CD4-positive, alpha-beta T cell (primary cell): ENCODE measurements around the gene DSCAML1. TPM values are rescaled to one million over a fixed set of nuclear protein-coding genes. Genes with fewer than 3 reads are reported as not detected.

Experiments used
- ATAC-seq: fragments of 200-7000 bp; cut with Tn5 transposase; one replicate; pipeline ENCODE4 v1.10.0; 2022; ENCODE audit warnings: mild to moderate bottlenecking; ENCODE audit not compliant: poor library complexity
- CTCF ChIA-PET: fragments of 350-600 bp; sonication (Branson Sonifier 250); formaldehyde crosslinking; loops from one replicate; lab custom pipeline; 2021; ENCODE audit warnings: antibody characterized with exemption, inconsistent platforms; lab: Charles Lee
- POLR2A ChIA-PET: fragments of 350-600 bp; sonication (Branson Sonifier 250); formaldehyde crosslinking; loops from one replicate; lab custom pipeline; 2021; ENCODE audit warnings: antibody characterized with exemption, inconsistent platforms; lab: Charles Lee
- DNase-seq, 14 experiments: peaks; one replicate each; pipeline ENCODE4 v3.0.0-alpha.2; 2013 to 2020; ENCODE audit warnings: mixed read lengths in 2 of 14
- H3K27ac ChIP-seq, 2 donors: one replicate each; pipeline versions ENCODE4 v1.5.1 to v1.7.0; 2013; ENCODE audit warnings: low read length in 2 of 2, low read depth in 1 of 2, mild to moderate bottlenecking in 1 of 2
- H3K27me3 ChIP-seq, 2 experiments: 1 replicate in 1 of 2; 2 replicates in 1 of 2; pipeline versions ENCODE4 v1.6.1 to v1.7.0; 2013; ENCODE audit warnings: low read length in 2 of 2, control low read depth in 1 of 2, mild to moderate bottlenecking in 1 of 2, moderate library complexity in 1 of 2; ENCODE audit not compliant: insufficient read depth in 2 of 2, control insufficient read depth in 1 of 2
- H3K36me3 ChIP-seq: one replicate; pipeline ENCODE4 v1.6.1; 2013; ENCODE audit warnings: low read length, control low read depth; ENCODE audit not compliant: insufficient read depth
- H3K4me1 ChIP-seq: one replicate; pipeline ENCODE4 v1.6.1; 2013; ENCODE audit warnings: low read length, control low read depth; ENCODE audit not compliant: insufficient read depth
- H3K4me3 ChIP-seq: one replicate; pipeline ENCODE4 v1.5.1; 2013; ENCODE audit warnings: mild to moderate bottlenecking, low read length, moderate library complexity
- H3K9me3 ChIP-seq, 2 experiments: 1 replicate in 1 of 2; 2 replicates in 1 of 2; pipeline versions ENCODE4 v1.6.1 to v1.7.0; 2013; ENCODE audit warnings: low read length in 2 of 2, mild to moderate bottlenecking in 2 of 2, control low read depth in 1 of 2, moderate library complexity in 1 of 2; ENCODE audit not compliant: control insufficient read depth in 1 of 2, insufficient read depth in 1 of 2
- H3K27ac Mint-ChIP-seq: one replicate; pipeline ENCODE4 v1.8.0; 2020; ENCODE audit warnings: mixed read lengths
- H3K27me3 Mint-ChIP-seq: one replicate; pipeline ENCODE4 v1.8.0; 2021; ENCODE audit warnings: mixed read lengths
- H3K36me3 Mint-ChIP-seq: one replicate; pipeline ENCODE4 v1.8.0; 2021; ENCODE audit warnings: low read depth, mixed read lengths
- H3K4me1 Mint-ChIP-seq: one replicate; pipeline ENCODE4 v1.8.0; 2021; ENCODE audit warnings: low read depth, mixed read lengths
- H3K4me3 Mint-ChIP-seq: one replicate; pipeline ENCODE4 v1.8.0; 2020; ENCODE audit warnings: mild to moderate bottlenecking, mixed read lengths
- H3K9me3 Mint-ChIP-seq: one replicate; pipeline ENCODE4 v1.8.0; 2020; ENCODE audit warnings: mixed read lengths
- intact Hi-C, 2 experiments: fragments of 100-400 bp; cut with DNase I in 1 of 2; cut with micrococcal nuclease in 1 of 2; formaldehyde crosslinking; loops; one replicate each; pipeline versions ENCODE4 v1.15.1 to v1.9.0; 2023 to 2025; cut with DNase I, micrococcal nuclease
- total RNA-seq, 174 experiments: library from RNA in 2 of 174; stranded (reverse) in 2 of 174; gene quantifications; one replicate each; pipeline ENCODE4 v1.2.3 and lab custom pipeline; 2021 to 2026
- TF ChIP-seq, protein P1 (sequence below): fragments of 200-600 bp; IDR thresholded peaks from one replicate; pipeline ENCODE4 v1.8.0; 2022; ENCODE audit warnings: antibody characterized with exemption, mild to moderate bottlenecking

Gene DSCAML1
- total RNA-seq, 2 experiments from 2014 or later: 0.22 to 0.61 TPM

DNA sequence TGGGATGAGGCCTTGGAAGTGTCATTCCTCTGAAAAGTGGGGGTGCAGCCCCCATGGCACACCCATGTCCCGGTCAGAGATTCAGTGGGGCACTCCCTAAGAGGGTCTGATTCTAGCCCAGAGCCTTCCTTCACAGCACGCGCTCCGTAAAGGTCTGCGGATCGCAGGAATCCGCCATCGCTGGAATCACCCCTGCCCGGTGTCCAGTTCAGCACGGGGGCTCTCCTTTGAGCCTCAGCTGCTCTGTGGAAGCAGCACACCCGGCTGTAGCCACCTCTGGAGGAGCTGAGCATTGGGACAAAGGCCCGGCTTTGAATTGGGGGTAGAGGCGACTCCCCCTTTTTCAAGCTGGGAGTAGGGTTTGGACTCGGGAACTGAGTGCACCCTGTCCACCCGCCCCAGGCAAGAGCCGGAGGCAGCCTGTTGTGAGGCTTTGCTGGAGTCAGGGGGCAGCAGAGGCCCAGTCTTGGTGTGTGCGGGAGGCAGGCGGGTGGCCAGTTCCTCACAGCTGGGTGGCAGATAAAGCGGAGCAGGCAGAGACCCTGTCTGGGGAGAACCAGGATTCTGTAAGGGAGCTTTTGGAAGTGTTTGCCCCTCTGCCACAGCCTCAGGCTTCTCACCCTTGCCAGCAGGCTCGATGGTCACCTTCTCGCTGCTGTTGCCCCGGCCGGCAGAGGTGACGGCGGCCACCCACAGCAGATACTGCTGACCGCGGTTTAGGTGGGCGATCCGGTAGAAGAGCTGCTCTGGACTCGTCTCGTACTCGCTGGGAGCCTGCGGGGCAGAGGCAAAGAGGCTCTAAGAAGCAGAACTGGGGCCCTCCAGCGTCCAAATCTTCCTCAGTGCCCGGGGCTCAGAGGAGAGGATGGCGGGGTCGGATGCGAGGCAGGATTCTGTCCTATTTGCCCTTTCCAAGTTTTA is 353.5 kb downstream of the DSCAML1 start:
- ATAC-seq (no peak), DNase-seq (no peak)
- ChIA-PET POLR2A (no interaction called here), CTCF (no interaction called here)
- Histone ChIP-seq H3K9me3 (peaks cover 0 to 4% of the 10 kb centered on the region in 2 experiments), H3K27me3 (peaks cover 0 to 7% of the 10 kb centered on the region in 2 experiments), H3K36me3 (no peaks in the 10 kb centered on the region), H3K4me3 (no peak overlapping the region), H3K4me1 (no peaks in the 10 kb centered on the region), H3K27ac (no peak overlapping the region)
- peaks cover 27% of the 10 kb centered on the region for H3K27me3 Mint-ChIP-seq
- no peak overlapping the region for H3K27ac Mint-ChIP-seq
- H3K9me3 Mint-ChIP-seq: no peaks in the 10 kb centered on the region
- H3K4me3 Mint-ChIP-seq: no peak overlapping the region
- no peaks in the 10 kb centered on the region for H3K4me1 Mint-ChIP-seq
- no peaks in the 10 kb centered on the region for H3K36me3 Mint-ChIP-seq
- TF ChIP-seq, protein P1, sequence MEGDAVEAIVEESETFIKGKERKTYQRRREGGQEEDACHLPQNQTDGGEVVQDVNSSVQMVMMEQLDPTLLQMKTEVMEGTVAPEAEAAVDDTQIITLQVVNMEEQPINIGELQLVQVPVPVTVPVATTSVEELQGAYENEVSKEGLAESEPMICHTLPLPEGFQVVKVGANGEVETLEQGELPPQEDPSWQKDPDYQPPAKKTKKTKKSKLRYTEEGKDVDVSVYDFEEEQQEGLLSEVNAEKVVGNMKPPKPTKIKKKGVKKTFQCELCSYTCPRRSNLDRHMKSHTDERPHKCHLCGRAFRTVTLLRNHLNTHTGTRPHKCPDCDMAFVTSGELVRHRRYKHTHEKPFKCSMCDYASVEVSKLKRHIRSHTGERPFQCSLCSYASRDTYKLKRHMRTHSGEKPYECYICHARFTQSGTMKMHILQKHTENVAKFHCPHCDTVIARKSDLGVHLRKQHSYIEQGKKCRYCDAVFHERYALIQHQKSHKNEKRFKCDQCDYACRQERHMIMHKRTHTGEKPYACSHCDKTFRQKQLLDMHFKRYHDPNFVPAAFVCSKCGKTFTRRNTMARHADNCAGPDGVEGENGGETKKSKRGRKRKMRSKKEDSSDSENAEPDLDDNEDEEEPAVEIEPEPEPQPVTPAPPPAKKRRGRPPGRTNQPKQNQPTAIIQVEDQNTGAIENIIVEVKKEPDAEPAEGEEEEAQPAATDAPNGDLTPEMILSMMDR: no peak
- intact Hi-C loops: no loop called here

DNA sequence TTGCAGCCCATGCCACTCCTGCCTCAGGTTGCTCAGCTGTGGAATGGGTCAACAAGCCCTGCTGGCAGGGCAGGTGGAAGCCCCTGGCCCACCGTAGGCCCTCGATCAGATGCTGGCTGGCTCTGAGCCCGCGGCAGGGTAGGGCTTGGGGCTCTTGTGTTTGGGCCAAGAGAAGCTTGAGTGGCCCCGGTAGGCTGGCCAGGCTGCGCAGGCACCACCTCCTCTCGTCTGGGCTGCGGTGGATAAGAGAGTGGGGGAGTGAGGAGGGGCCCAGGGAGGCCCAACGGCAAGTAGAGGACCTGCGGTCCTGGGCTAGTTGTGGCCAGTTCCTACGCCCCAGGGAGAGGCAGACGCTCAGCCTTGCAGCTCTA is 354.2 kb downstream of the DSCAML1 start:
- Mint-ChIP-seq H3K36me3 (no peaks in the 10 kb centered on the region), H3K9me3 (no peaks in the 10 kb centered on the region), H3K4me3 (no peak overlapping the region), H3K27ac (no peak overlapping the region), H3K27me3 (peaks cover 27% of the 10 kb centered on the region), H3K4me1 (no peaks in the 10 kb centered on the region)
- H3K36me3 ChIP-seq: no peaks in the 10 kb centered on the region
- peaks cover 0 to 4% of the 10 kb centered on the region in 2 experiments for H3K9me3 ChIP-seq
- ATAC-seq (no peak), DNase-seq (no peak)
- peaks cover 0 to 7% of the 10 kb centered on the region in 2 experiments for H3K27me3 ChIP-seq
- TF ChIP-seq, protein P1: no peak
- H3K4me1 ChIP-seq: no peaks in the 10 kb centered on the region
- ChIA-PET CTCF (no interaction called here), POLR2A (no interaction called here)
- intact Hi-C loops: no loop called here
- H3K27ac ChIP-seq: no peak overlapping the region
- no peak overlapping the region for H3K4me3 ChIP-seq

DNA sequence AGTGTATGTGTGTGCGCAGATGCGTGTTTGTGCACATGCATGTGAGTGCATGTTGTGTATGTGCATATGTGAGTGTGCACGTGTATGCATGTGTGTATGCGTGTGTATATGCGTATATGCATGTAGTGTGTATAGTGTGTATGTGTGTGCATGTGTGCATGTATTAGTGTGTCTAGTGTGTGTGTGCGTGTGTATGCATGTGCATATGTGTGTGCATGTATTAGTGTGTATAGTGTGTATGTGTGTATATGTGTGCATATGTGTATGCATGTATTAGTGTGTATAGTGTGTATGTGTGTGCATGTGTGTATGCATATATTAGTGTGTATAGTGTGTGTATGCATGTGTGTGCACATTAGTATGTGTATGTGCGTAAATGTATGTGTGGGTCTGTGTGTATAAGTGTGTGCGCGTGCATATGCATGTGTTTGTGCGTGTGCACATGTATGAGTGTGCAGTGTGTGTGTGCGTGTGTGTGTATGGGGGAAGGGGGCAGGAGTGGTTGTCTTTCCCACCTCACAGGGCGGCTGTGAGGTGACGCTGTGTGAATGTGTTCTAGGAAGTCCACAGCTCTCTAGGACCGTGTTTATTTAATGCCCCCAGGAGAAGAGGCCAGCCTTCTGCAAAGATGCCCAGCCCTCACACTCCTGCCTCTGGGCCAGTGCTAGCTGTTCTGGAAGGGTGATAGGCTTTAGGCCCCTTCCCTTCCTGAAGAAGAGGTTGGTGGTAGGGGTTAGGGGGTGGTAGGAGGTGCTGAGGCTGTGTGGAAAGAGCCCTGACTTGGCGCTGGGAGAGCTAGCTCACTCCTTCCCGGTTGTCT is 354.8 kb downstream of the DSCAML1 start:
- no peak overlapping the region for H3K4me3 Mint-ChIP-seq
- no peaks in the 10 kb centered on the region for H3K36me3 ChIP-seq
- H3K4me1 ChIP-seq: no peaks in the 10 kb centered on the region
- peaks cover 0 to 7% of the 10 kb centered on the region in 2 experiments for H3K27me3 ChIP-seq
- POLR2A ChIA-PET: no interaction called here
- no peaks in the 10 kb centered on the region for H3K36me3 Mint-ChIP-seq
- TF ChIP-seq, protein P1: no peak
- intact Hi-C loops: no loop called here
- peaks cover 0 to 4% of the 10 kb centered on the region in 2 experiments for H3K9me3 ChIP-seq
- CTCF ChIA-PET: no interaction called here
- no peaks in the 10 kb centered on the region for H3K4me1 Mint-ChIP-seq
- H3K9me3 Mint-ChIP-seq: no peaks in the 10 kb centered on the region
- H3K27ac ChIP-seq: no peak overlapping the region
- H3K4me3 ChIP-seq: no peak overlapping the region
- H3K27me3 Mint-ChIP-seq: peaks cover 27% of the 10 kb centered on the region
- DNase-seq (no peak), ATAC-seq (no peak)
- no peak overlapping the region for H3K27ac Mint-ChIP-seq
